GM23248 (cell line): ENCODE data around the gene EGFLAM. TPM values are rescaled to one million over a fixed set of nuclear protein-coding genes. Genes with fewer than 3 reads are reported as not detected.
A peak's percentile ranks its signal among the peaks of the same experiment; 100 is the strongest.

Experiments
- DNase-seq: peaks from one replicate; pipeline ENCODE4 v3.0.0-alpha.2; 2015
- H2AFZ ChIP-seq: fragments of 200-600 bp; sonication (generic); 2 replicates; pipeline ENCODE4 v1.6.1; 2016; ENCODE audit warnings: antibody characterized with exemption
- H3F3A ChIP-seq: fragments of 200-600 bp; sonication (generic); 2 replicates; pipeline ENCODE4 v1.6.1; 2016; ENCODE audit warnings: mild to moderate bottlenecking, antibody characterized with exemption, mixed run types; ENCODE audit not compliant: insufficient read depth
- H3K27ac ChIP-seq: fragments of 200-600 bp; sonication (generic); 2 replicates; pipeline ENCODE4 v1.5.1; 2016; ENCODE audit warnings: mild to moderate bottlenecking
- H3K27me3 ChIP-seq: fragments of 200-600 bp; sonication (generic); replicated peaks from 2 replicates; pipeline ENCODE4 v1.6.1; 2016; ENCODE audit warnings: mild to moderate bottlenecking; ENCODE audit not compliant: insufficient read depth
- H3K36me3 ChIP-seq: fragments of 200-600 bp; sonication (generic); 2 replicates; pipeline ENCODE4 v1.6.1; 2016; ENCODE audit warnings: low read depth, mild to moderate bottlenecking
- H3K4me1 ChIP-seq: fragments of 200-600 bp; sonication (generic); 2 replicates; pipeline ENCODE4 v1.6.1; 2016; ENCODE audit warnings: mild to moderate bottlenecking; ENCODE audit not compliant: insufficient read depth
- H3K4me2 ChIP-seq: fragments of 200-600 bp; sonication (generic); one replicate; pipeline ENCODE4 v1.6.1; 2016; ENCODE audit warnings: mild to moderate bottlenecking; ENCODE audit not compliant: unreplicated experiment
- H3K4me3 ChIP-seq: fragments of 200-600 bp; sonication (generic); 2 replicates; pipeline ENCODE4 v1.5.1; 2016; ENCODE audit warnings: mild to moderate bottlenecking
- H3K79me2 ChIP-seq: fragments of 200-600 bp; sonication (generic); 2 replicates; pipeline ENCODE4 v1.6.1; 2016; ENCODE audit warnings: mild to moderate bottlenecking; ENCODE audit not compliant: insufficient read depth
- H3K9ac ChIP-seq: fragments of 200-600 bp; sonication (generic); 2 replicates; pipeline ENCODE4 v1.6.1; 2016; ENCODE audit warnings: mild to moderate bottlenecking
- H3K9me2 ChIP-seq: fragments of 200-600 bp; sonication (generic); 2 replicates; pipeline ENCODE4 v1.6.1; 2016; ENCODE audit warnings: mixed run types, mild to moderate bottlenecking, moderate library complexity; ENCODE audit not compliant: insufficient read depth
- H3K9me3 ChIP-seq: fragments of 200-600 bp; sonication (generic); one replicate; pipeline ENCODE4 v1.6.1; 2017; ENCODE audit warnings: low read depth
- H4K20me1 ChIP-seq: fragments of 200-600 bp; sonication (generic); 2 replicates; pipeline ENCODE4 v1.6.0; 2016; ENCODE audit not compliant: insufficient read depth
- EZH2 ChIP-seq: fragments of 200-600 bp; sonication (generic); IDR thresholded peaks from 2 replicates; pipeline ENCODE4 v1.6.1; 2018; ENCODE audit warnings: antibody characterized with exemption, mild to moderate bottlenecking; ENCODE audit not compliant: insufficient read depth, poor library complexity, severe bottlenecking
- EZH2phosphoT487 ChIP-seq: fragments of 200-600 bp; sonication (generic); IDR thresholded peaks from 2 replicates; pipeline ENCODE4 v1.6.1; 2018; ENCODE audit warnings: antibody characterized with exemption, moderate library complexity, mild to moderate bottlenecking, low read depth; ENCODE audit not compliant: insufficient read depth
- WGBS, 2 experiments: methylation state at CpG; one replicate each; pipeline ENCODE4 v1.1.6; 2015 to 2017; ENCODE audit warnings: low lambda C conversion rate in 2 of 2, low coverage in 1 of 2; ENCODE audit errors: missing lambda C conversion rate in 2 of 2; 5-methylcytosine and 5-hydroxymethylcytosine counted together
- in situ Hi-C: fragments of 300-500 bp; cut with MboI; formaldehyde crosslinking; loops from 2 replicates; pipeline ENCODE4 v1.15.0; 2020
- polyA plus RNA-seq: library from polyadenylated mRNA; unstranded; fragments of >200 nt; fragmentation: Nextera tagmentation; extraction: Ambion mirVana; gene quantifications from 2 replicates; pipeline ENCODE4 v1.2.1, GENCODE V29; 2016
- total RNA-seq: library from RNA; depleted of rRNA; stranded (reverse); fragments of >200 nt; shearing (Covaris generic); gene quantifications from 2 replicates; pipeline ENCODE4 v1.2.3, GENCODE V29; 2014

Gene EGFLAM
- total and polyA plus RNA-seq, 2 experiments from 2014 or later: not detected

DNA sequence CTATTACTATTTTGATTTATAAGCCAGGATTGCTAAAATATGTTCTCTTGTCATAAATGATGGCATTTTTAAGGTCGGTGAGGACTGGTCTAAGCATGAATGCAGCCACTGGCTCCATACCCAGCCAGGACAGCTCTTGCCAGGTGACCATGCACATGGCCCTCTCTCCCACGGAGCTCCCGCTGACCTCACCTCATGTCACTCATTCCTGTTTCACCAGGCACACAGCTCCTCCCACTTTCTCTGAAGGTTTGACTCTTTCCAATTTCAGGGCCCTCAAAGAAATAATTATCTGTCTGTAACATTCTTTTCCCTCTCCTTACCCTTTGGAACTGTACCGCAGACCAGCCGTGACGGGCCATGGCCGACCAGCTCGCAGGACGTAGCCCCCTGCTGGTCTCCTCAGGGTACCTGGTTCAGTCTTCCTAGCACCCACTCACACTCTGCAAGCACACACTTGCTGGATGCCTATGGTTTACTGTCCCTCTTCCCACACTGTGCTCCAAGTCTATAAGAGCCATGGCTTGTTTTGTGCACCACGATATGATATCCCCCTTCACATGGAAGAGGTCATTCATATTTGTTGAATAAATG, 225.5 kb downstream of the EGFLAM start:
- Histone ChIP-seq H4K20me1 (no peaks in the 10 kb centered on the region), H3K4me1 (no peaks in the 10 kb centered on the region), H3K9me3 (no peaks in the 10 kb centered on the region), H2AFZ (no peak overlapping the region), H3K9ac (no peak overlapping the region), H3K9me2 (no peaks in the 10 kb centered on the region), H3K36me3 (0 out of 2 replicates have a peak, but pooled peaks cover 3% of the 10 kb centered on the region), H3F3A (no peaks in the 10 kb centered on the region), H3K27me3 (no peaks in the 10 kb centered on the region), H3K27ac (no peak overlapping the region), H3K79me2 (no peaks in the 10 kb centered on the region), H3K4me2 (no peak overlapping the region), H3K4me3 (no peak overlapping the region)
- in situ Hi-C loops: no loop called here
- no peak for TF ChIP-seq EZH2phosphoT487
- no peak for TF ChIP-seq EZH2
- DNase-seq: no peak
- 95 to 98% methylated on average over 10 of the region's 10 CpGs for WGBS, 2 experiments

- Histone ChIP-seq H3K4me1 (no peaks in the 10 kb centered on the region), H3K27ac (no peak overlapping the region), H3K4me2 (no peak overlapping the region), H3K9ac (no peak overlapping the region), H3K79me2 (no peaks in the 10 kb centered on the region), H3K9me2 (no peaks in the 10 kb centered on the region), H3K9me3 (no peaks in the 10 kb centered on the region), H3K4me3 (no peak overlapping the region), H3K36me3 (no peaks in the 10 kb centered on the region), H3F3A (no peaks in the 10 kb centered on the region), H4K20me1 (no peaks in the 10 kb centered on the region), H2AFZ (no peak overlapping the region), H3K27me3 (no peaks in the 10 kb centered on the region)
- no peak for TF ChIP-seq EZH2phosphoT487
- no peak for TF ChIP-seq EZH2
- no peak for DNase-seq
- WGBS, 2 experiments: 82 to 88% methylated on average over 6 of the region's 6 CpGs
- in situ Hi-C loops: no loop called here
Observed at GRCh38 chr5:38494175-38494574, 235.8 kb downstream of the EGFLAM start.

- no peaks in the 10 kb centered on the region for H3K4me1 ChIP-seq
- 81 to 82% methylated on average over 7 of the region's 7 CpGs for WGBS, 2 experiments
- no peak overlapping the region for H3K9ac ChIP-seq
- in situ Hi-C loops: no loop called here
- H4K20me1 ChIP-seq: no peaks in the 10 kb centered on the region
- no peaks in the 10 kb centered on the region for H3K9me3 ChIP-seq
- no peaks in the 10 kb centered on the region for H3K9me2 ChIP-seq
- DNase-seq: no peak
- no peak overlapping the region for H3K27ac ChIP-seq
- no peak overlapping the region for H3K4me3 ChIP-seq
- no peaks in the 10 kb centered on the region for H3K27me3 ChIP-seq
- no peaks in the 10 kb centered on the region for H3K36me3 ChIP-seq
- no peak overlapping the region for H3K4me2 ChIP-seq
- no peak overlapping the region for H2AFZ ChIP-seq
- no peaks in the 10 kb centered on the region for H3F3A ChIP-seq
- TF ChIP-seq EZH2 (no peak), EZH2phosphoT487 (no peak)
- no peaks in the 10 kb centered on the region for H3K79me2 ChIP-seq
Observed at GRCh38 chr5:38494763-38495162, 236.4 kb downstream of the EGFLAM start.

GRCh38 chr5:38497946-38498345, 239.6 kb downstream of the EGFLAM start:
- Histone ChIP-seq H2AFZ (no peak overlapping the region), H3F3A (peaks cover 14% of the 10 kb centered on the region), H3K9me3 (no peaks in the 10 kb centered on the region), H3K4me1 (peaks cover 12% of the 10 kb centered on the region; the same call in 1 of the 2 replicates), H3K9ac (no peak overlapping the region), H3K9me2 (no peaks in the 10 kb centered on the region), H4K20me1 (no peaks in the 10 kb centered on the region), H3K4me2 (no peak overlapping the region), H3K36me3 (no peaks in the 10 kb centered on the region), H3K4me3 (no peak overlapping the region), H3K27ac (no peak overlapping the region), H3K79me2 (no peaks in the 10 kb centered on the region), H3K27me3 (no peaks in the 10 kb centered on the region)
- TF ChIP-seq EZH2: no peak
- no peak for TF ChIP-seq EZH2phosphoT487
- 75 to 84% methylated on average over 2 of the region's 2 CpGs for WGBS, 2 experiments
- DNase-seq: peak; percentile 10
- in situ Hi-C loops: no loop called here
